Common myeloid progenitor, CD34-positive (primary cell): ENCODE data around the gene SIRPA.

Experiments used
- CTCF ChIA-PET: fragments of 350-600 bp; sonication (Branson Sonifier 250); formaldehyde crosslinking; loops from one replicate; lab custom pipeline; 2021; ENCODE audit warnings: antibody characterized with exemption; lab: Charles Lee
- POLR2A ChIA-PET: fragments of 350-600 bp; sonication (Branson Sonifier 250); formaldehyde crosslinking; loops from one replicate; lab custom pipeline; 2021; ENCODE audit warnings: antibody characterized with exemption; lab: Charles Lee
- DNase-seq, 3 donors: peaks; one replicate each; pipeline versions ENCODE4 v3.0.0 to v3.0.0-alpha.2; 2013
- H3K27ac ChIP-seq, 2 experiments: 1 replicate in 1 of 2; 2 replicates in 1 of 2; pipeline ENCODE4 v1.7.0; 2013; ENCODE audit warnings: inconsistent platforms in 2 of 2, low read length in 2 of 2, mild to moderate bottlenecking in 2 of 2, low read depth in 1 of 2, moderate library complexity in 1 of 2; ENCODE audit not compliant: severe bottlenecking in 2 of 2, insufficient read depth in 1 of 2, poor library complexity in 1 of 2
- H3K27me3 ChIP-seq, 5 experiments: replicated peaks in 2 of 5; 1 replicate in 3 of 5; 2 replicates in 2 of 5; pipeline versions ENCODE4 v1.6.1 to v1.7.0; 2013; ENCODE audit warnings: low read length in 4 of 5, mild to moderate bottlenecking in 2 of 5, moderate library complexity in 2 of 5, inconsistent platforms in 1 of 5; ENCODE audit not compliant: insufficient read depth in 5 of 5, control insufficient read depth in 4 of 5
- H3K36me3 ChIP-seq, 4 experiments: 1 replicate in 2 of 4; 2 replicates in 2 of 4; pipeline versions ENCODE4 v1.6.1 to v1.7.0; 2013; ENCODE audit warnings: low read length in 3 of 4, control low read depth in 1 of 4, mild to moderate bottlenecking in 1 of 4; ENCODE audit not compliant: control insufficient read depth in 4 of 4, insufficient read depth in 4 of 4
- H3K4me1 ChIP-seq, 4 experiments: 1 replicate in 3 of 4; 2 replicates in 1 of 4; pipeline versions ENCODE4 v1.6.1 to v1.7.1; 2013; ENCODE audit warnings: low read length in 3 of 4, mild to moderate bottlenecking in 3 of 4, control low read depth in 1 of 4, inconsistent platforms in 1 of 4, moderate library complexity in 1 of 4; ENCODE audit not compliant: control insufficient read depth in 4 of 4, insufficient read depth in 4 of 4; ENCODE audit errors: control extremely low read depth in 1 of 4
- H3K4me3 ChIP-seq, 7 experiments: 1 replicate in 4 of 7; 2 replicates in 3 of 7; pipeline versions ENCODE4 v1.5.1 to v1.7.0; 2013; ENCODE audit warnings: mild to moderate bottlenecking in 7 of 7, low read length in 6 of 7, moderate library complexity in 6 of 7, inconsistent platforms in 2 of 7, low read depth in 2 of 7, control low read depth in 1 of 7; ENCODE audit not compliant: insufficient read depth in 4 of 7, control insufficient read depth in 1 of 7; ENCODE audit errors: extremely low read depth in 1 of 7
- H3K9me3 ChIP-seq, 5 experiments: 1 replicate in 4 of 5; 2 replicates in 1 of 5; pipeline versions ENCODE4 v1.6.1 to v1.7.1; 2013; ENCODE audit warnings: low read length in 4 of 5, mild to moderate bottlenecking in 2 of 5, inconsistent platforms in 1 of 5, low read depth in 1 of 5, moderate library complexity in 1 of 5; ENCODE audit not compliant: control insufficient read depth in 4 of 5, insufficient read depth in 2 of 5; ENCODE audit errors: control extremely low read depth in 1 of 5
- WGBS: methylation state at CpG from one replicate; pipeline ENCODE4 v1.1.5; 2013; ENCODE audit not compliant: insufficient coverage; 5-methylcytosine and 5-hydroxymethylcytosine counted together

The SIRPA gene

DNA sequence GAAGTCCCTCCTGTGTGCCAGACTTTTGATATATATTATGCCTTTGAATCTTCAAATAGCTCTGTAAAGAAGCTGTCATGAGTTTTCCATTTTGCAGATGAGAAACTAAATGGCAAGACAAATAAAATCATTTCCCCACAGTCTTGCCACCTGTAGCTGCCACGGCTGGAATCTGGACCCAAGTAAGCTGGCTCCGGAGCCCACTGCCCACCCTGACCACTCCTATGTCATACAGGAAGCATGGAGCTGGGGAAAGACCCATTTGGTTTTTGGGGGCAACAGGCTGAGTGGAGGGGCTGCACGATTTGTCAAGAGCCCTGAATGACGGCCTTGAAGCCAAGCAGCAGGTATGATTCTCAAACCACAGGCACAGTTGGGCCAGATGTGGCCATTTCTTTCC lies 10.0 kb upstream of the SIRPA start:
- CTCF ChIA-PET = no interaction called here
- H3K4me1 ChIP-seq = peaks cover 4 to 22% (median 9%) of the 10 kb centered on the region in 4 experiments
- H3K27ac ChIP-seq = no peak overlapping the region
- 83% methylated on average over 4 of the region's 4 CpGs for WGBS
- no peaks in the 10 kb centered on the region for H3K36me3 ChIP-seq
- H3K9me3 ChIP-seq = peaks cover 0 to 4% (median 0%) of the 10 kb centered on the region in 5 experiments
- H3K4me3 ChIP-seq = no peak overlapping the region
- POLR2A ChIA-PET = no interaction called here
- peaks cover 0 to 41% (median 11%) of the 10 kb centered on the region in 5 experiments for H3K27me3 ChIP-seq
- DNase-seq = no peak

DNA sequence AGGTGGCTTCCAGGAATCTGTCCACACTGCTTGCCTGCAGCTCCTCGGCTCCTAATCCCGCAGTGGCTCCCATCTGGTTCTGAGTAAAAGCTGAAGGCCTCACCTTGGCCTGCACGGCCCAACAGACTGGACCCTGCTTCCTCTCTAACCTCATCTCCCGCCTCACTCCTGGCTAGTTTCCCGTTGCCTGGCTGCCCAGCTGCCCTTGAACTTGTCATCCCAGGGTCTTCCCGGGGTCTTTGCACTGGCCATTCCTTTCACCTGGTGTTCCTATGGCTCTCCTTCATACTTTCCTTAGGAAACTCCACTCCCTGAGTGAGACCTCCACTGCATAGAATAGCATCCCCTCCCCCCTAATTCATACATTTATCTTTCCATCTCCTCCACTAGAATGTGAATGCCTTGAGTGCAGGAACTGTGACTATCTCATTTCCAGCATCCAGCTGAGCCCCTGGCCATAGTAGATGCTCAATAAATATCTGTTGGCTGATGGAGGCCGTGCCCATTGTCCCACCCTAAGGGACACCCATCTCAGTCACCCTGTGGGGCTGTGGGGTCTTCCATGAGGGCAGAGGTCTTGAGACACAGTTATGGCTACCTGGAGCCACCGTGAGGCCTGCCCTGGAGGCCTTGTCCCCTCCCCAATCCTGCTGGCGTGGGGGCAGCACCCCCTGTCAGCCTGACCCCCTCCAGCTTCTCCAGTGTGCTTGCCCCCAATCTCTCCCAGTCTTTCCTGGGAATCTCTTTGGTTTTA lies 9.1 kb upstream of the SIRPA start:
- Histone ChIP-seq H3K4me3 (no peak overlapping the region), H3K4me1 (peaks cover 4 to 22% (median 9%) of the 10 kb centered on the region in 4 experiments), H3K27me3 (peaks cover 0 to 39% (median 8%) of the 10 kb centered on the region in 5 experiments), H3K27ac (no peak overlapping the region), H3K36me3 (no peaks in the 10 kb centered on the region), H3K9me3 (peaks cover 0 to 4% (median 0%) of the 10 kb centered on the region in 5 experiments)
- POLR2A ChIA-PET = no interaction called here
- no peak for DNase-seq
- CTCF ChIA-PET = no interaction called here
- 92% methylated on average over 8 of the region's 9 CpGs for WGBS

DNA sequence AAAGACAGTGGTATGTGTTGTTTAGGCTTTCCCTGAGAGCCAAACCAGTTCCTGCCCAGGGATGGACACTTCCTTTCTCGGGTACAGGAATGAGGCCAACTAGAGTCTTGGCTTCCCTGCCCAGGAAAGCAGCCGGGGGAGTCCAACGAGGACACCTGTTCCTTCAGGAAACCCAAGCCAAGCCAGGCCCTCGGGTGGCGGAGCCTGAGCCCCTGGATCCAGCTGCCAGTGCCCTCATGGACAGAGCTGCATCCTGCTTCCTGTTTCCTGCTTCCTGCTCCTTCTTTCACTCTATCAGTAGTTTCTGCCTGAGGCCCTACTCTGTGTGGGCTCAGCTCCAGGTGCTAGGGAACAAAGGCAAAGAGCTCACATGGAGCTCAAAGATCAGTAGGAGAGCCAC lies 7.9 kb upstream of the SIRPA start:
- Histone ChIP-seq H3K27ac (no peak overlapping the region), H3K36me3 (no peaks in the 10 kb centered on the region), H3K9me3 (no peaks in the 10 kb centered on the region), H3K4me3 (no peak overlapping the region), H3K27me3 (peaks cover 0 to 28% (median 8%) of the 10 kb centered on the region in 5 experiments), H3K4me1 (peaks cover 4 to 22% (median 9%) of the 10 kb centered on the region in 4 experiments)
- DNase-seq = no peak
- CTCF ChIA-PET = interaction anchor here (0.8 to 1.7 kb wide), 4 partner anchors 13 to 85 kb away, joined by 3 to 5 read pairs (median 4); no protein-coding TSS in a partner anchor
- WGBS = 38% methylated on average over 5 of the region's 5 CpGs
- POLR2A ChIA-PET = no interaction called here

DNA sequence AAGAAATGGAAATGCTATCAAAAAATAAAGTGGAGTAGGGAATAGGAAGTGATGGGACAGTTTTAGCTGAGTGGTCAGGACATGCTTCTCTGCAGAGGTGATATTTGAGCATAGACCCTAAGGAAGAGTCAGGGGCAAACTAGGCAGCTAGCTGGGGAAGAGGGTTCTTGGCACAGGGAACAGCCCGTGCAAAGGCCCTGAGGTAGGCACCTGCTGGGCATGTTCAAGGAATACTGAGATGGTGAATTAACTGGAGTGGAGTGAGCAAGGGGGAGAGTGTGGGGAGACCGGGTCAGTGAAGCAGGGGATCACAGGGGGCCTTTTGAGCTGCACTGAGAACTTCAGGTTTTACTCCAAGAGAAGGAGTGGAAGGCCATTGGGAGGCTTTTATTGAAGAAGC lies 7.5 kb upstream of the SIRPA start:
- DNase-seq = no peak
- POLR2A ChIA-PET = no interaction called here
- CTCF ChIA-PET = interaction anchor here (0.8 to 1.7 kb wide), 4 partner anchors 12 to 86 kb away, joined by 3 to 5 read pairs (median 4); no protein-coding TSS in a partner anchor

DNA sequence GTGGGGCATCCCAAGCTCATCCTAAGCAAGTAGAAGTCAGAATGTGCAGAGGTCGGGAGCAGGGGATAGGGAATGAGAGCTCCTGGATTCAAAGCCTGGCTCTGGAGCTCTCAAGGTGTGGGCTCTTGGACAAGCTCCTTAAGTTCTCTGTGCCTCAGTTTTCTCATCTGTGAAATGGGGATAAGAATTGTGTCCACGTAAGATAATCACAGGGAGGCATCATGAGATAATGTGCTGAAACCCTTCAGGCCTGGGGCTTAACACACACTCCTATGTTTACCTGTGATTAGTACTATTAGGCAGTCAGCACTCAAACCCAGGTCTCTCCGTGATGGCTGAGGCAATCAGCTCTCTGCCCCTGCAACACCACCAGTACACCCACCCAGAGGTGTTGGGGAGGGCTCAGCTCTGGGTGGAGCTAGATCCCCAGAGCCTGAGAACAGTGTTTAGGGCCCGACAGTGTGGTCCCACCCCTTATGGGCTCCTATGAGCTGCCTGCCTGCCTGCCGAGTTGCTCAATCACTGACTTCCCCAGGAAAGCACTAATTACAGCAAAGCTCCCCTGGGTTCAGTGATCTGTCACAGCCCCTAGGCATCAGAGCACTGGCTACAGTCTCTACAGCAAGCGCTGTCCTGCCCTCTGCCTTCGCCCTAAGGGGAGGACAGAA lies 6.3 kb upstream of the SIRPA start:
- H3K4me3 ChIP-seq = no peak overlapping the region
- WGBS = 60% methylated on average over 7 of the region's 7 CpGs
- peaks cover 0 to 21% (median 8%) of the 10 kb centered on the region in 5 experiments for H3K27me3 ChIP-seq
- peak in 2 of 3 donors; percentile 69 to 70 for DNase-seq
- POLR2A ChIA-PET = interaction anchor here (0.6 kb wide), 1 partner anchor 1206 kb away, joined by 4 read pairs; no protein-coding TSS in a partner anchor
- peaks cover 0 to 23% (median 9%) of the 10 kb centered on the region in 4 experiments for H3K4me1 ChIP-seq
- H3K36me3 ChIP-seq = no peaks in the 10 kb centered on the region
- CTCF ChIA-PET = interaction anchor here (1.0 to 1.8 kb wide), 5 partner anchors 10 to 112 kb away, joined by 3 to 5 read pairs (median 4); no protein-coding TSS in a partner anchor
- no peaks in the 10 kb centered on the region for H3K9me3 ChIP-seq
- no peak overlapping the region for H3K27ac ChIP-seq

More for the DNA sequence above, 7.5 kb upstream of the SIRPA start:
- H3K4me3 ChIP-seq = no peak overlapping the region
- H3K27me3 ChIP-seq = peaks cover 0 to 28% (median 8%) of the 10 kb centered on the region in 5 experiments
- no peaks in the 10 kb centered on the region for H3K9me3 ChIP-seq
- H3K36me3 ChIP-seq = no peaks in the 10 kb centered on the region
- H3K27ac ChIP-seq = no peak overlapping the region
- WGBS = 100% methylated on average over 1 of the region's 2 CpGs
- H3K4me1 ChIP-seq = peaks cover 4 to 22% (median 9%) of the 10 kb centered on the region in 4 experiments

DNA sequence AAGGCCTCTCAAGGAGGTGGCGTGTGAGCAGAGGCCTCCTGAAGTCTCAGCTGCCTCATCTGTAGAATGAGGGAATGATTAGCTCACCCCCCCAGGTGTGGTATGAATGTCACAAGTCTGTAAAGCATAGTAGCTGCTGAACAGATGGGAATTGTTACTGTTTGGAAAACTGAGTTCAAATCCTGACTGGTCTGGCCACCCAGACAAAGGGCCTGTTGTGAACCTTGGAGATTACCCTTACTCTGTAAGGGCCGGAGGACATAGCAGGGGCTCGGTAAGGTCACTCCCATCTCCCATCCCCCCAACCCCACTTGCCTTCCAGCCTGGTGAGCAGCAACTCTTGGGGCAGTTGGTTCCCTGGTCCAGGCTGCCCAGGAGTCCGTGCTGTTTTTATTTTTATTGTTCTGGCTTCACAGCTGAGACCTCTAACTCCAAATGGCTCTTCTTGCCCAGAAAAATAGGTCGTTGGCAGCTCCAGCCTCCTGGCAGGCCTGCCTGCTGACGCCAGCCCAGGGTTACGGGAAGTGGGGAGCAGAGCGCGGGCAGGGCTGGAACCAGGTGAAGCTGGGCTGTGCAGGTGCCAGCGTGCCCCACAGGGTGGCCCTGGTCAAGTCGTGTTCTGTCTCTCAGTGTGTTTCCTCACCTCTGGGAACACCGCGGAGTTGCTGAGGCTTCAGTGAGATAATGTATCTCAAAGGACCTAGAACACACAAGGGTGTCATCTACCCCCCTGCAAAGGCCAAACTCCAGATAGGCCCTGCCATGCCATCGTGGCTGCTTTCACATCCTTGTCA lies 4.5 kb upstream of the SIRPA start:
- no peak overlapping the region for H3K4me3 ChIP-seq
- H3K36me3 ChIP-seq = no peaks in the 10 kb centered on the region
- POLR2A ChIA-PET = no interaction called here
- WGBS = 96% methylated on average over 14 of the region's 14 CpGs
- peaks cover 0 to 25% (median 14%) of the 10 kb centered on the region in 4 experiments for H3K4me1 ChIP-seq
- CTCF ChIA-PET = interaction anchor here (1.8 kb wide), 1 partner anchor 113 kb away, joined by 3 read pairs; no protein-coding TSS in a partner anchor
- no peak overlapping the region for H3K27ac ChIP-seq
- no peak for DNase-seq
- peaks cover 0 to 9% (median 5%) of the 10 kb centered on the region in 5 experiments for H3K27me3 ChIP-seq
- no peaks in the 10 kb centered on the region for H3K9me3 ChIP-seq
